Activated CD4-positive, alpha-beta T cell treated with anti-CD3 and anti-CD28 coated beads, Interleukin-10, Interleukin-2, amounts not matched to agents 100 ng/mL and 50 ng/mL, durations not matched to agents 16 hours and 8 hours (primary cell): ENCODE data around the gene SDF4.
A peak's percentile ranks its signal among the peaks of the same experiment; 100 is the strongest.

Experiments
- DNase-seq: peaks from one replicate; pipeline ENCODE4 v3.0.0-alpha.2; 2020

Gene SDF4

DNA sequence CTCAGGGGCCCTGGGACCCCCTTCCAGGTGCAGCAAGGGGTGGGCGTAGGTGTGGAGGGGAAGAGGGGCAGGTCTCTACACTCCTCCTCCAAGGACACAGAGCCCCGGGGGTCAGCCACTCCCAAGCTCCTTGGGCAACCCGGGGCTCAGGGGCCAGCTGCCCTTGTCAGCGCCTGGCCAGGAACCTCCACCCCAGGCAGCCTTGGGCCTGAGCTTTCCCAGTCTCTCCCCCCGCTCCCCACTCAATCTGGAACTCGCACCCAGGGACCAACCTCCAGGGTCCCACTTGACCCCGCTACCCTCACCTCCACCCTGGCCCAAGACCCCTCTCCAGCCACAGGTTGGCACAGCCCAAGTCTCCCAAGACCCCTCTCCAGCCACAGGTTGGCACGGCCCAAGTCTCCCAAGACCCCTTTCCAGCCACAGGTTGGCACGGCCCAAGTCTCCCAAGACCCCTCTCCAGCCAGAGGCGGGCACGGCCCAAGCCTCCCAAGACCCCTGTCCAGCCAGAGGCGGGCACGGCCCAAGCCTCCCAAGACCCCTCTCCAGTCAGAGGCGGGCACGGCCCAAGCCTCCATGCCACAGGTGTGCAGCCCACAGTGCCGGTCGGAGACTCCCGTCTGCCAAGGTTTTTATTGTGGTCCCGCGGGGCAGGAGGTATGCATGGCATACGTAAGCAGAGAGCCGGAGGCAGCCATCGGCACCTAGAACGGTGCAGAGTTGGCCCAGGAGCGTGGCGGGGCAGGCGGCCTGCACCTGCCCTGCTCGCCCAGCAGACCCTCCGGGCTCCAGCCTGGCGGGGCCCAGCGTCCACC lies 20.9 kb downstream of the SDF4 start:
- no peak for DNase-seq

DNA sequence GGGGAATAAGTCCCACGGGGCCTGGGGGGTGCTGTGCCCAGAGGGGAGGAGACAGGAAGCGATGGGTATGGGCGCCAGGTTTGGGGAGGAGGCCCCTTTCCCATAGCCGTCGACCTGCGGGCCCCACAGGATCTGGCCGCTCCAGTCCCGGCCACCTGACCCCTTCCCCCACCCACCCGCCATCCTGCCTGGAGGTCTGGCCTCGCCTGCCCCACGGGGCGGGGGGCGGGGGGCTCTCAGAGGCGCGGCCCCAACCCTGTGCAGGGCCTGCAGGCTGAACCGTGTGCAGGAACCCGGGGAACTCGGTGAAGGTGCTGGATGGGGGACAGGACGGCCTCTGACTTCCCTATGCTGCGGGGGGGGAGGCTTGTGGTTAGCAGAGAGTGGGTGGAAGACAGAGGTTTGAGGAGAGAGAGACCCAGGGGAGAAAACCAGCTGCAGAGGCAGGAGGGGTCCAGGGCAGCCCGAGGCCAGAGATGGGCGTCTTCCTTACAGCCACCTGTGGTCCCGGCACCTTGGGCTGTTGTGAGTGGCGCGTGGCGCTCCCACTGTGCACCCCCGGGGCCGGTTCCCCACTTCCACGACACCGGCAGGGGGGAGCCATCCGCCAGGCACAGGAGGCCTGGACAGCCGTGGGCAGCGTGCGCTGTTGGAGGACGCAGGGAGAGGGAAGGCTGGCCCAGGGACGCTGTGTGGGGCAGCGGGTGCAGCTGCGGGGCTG lies 22.9 kb downstream of the SDF4 start:
- peak; percentile 44 for DNase-seq

DNA sequence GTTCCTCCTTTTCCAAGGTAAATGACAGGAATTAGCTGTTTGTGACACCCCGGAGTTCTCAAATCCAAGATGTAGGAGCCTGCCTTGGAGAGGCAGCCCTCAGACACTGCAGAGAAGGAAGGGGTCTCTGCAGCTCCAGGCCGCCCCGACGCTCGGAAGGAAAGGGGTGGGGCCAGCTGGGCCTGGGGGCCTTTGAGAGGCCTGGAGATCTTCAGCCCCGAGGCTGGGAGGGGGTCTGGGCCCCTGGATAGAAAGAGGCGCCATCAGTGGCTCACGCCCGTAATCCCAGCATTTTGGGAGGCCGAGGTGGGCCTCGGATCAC lies 24.3 kb downstream of the SDF4 start:
- DNase-seq, result no peak

DNA sequence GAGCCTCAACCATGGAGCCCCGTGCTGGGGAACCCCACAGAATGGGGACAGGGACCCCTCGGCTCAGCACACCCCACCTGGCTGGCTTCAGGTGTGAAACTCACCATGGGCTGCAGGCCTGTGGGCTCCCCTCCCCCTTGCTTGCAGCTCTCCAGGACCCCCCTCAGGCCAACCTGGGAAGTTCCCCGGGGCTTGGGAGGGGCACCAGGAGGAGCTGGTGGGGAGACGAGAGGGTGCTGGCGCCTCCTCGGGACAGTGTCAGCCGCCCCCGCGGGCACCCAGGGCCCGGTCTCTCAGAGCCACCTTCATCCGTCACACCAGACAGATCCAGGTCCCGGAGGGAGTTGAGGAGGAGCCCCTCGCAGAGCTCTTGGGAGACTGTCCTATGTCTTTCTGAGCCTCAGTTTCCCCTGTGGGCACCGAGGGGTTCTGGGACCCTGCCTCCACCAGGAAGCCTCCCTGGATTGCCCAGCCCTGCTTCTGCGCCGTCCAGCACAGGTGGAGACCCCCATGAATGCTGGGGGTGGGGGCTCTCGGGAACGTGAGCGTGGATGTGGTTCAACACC lies 24.8 kb downstream of the SDF4 start:
- DNase-seq, result no peak

DNA sequence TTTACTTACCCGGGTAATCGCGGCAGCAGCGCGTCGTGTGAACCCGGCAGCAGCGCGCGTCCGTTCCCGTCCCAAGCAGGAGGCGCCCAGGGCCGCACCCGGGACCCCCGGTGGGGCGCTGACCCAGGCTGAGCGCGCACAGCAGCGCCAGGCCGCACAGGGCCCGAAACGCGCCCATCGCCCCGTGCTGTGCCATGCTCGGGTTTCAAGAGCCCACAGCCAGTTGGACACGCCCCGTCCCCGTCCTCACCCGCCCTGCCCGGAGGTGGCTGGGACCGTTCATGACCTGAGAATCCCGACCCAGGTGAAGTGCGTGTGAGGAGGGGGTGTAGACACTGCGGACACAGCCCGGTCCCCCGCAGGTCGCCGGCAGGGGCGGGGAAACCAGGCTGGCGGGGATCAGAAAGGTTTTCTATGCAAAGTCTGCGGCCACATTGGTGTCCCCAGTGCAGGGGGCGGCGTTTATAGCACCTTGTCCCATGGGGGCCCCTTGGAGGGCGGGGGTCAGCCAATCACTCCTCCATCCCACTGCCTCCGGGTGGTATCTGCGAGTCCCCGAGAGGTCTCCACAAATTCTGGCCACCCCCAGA lies 25.3 kb downstream of the SDF4 start, which contains the start of gene TNFRSF18:
TSS of gene TNFRSF18 (minus strand) at position 217 of the 590 bp plus-strand sequence. CDS start at position 196, 21 bp downstream.
- peak; percentile 53 for DNase-seq

DNA sequence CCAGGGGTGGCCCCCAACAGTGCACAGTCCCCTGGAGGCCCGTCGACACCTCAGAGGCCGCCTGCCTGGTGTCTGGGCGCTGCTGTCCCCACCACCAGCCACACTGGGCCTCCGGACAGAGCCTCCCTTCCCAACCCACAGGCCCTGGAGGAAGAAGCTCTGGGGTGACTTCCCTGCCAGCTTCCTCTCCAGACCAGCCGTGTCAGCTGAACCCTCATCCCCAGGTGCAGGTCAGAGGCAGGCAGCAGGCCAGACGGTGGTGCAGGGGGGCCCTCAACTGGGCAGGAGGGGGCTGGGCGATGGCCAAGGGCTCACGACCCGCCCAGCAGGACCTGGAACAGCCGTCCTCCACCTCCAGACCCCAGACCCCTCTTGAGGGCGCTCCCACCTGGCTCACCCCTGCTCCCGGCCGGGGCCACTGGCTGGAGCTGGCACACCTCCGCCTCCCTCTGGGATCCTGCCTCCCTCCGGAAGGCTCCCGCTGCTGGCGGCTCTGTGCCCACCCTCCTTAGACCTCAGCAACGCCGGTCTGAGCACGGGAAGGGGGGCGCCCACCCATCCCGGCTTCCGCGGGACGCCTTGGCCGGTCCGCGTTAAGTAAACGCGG lies 25.9 kb downstream of the SDF4 start:
- no peak for DNase-seq

DNA sequence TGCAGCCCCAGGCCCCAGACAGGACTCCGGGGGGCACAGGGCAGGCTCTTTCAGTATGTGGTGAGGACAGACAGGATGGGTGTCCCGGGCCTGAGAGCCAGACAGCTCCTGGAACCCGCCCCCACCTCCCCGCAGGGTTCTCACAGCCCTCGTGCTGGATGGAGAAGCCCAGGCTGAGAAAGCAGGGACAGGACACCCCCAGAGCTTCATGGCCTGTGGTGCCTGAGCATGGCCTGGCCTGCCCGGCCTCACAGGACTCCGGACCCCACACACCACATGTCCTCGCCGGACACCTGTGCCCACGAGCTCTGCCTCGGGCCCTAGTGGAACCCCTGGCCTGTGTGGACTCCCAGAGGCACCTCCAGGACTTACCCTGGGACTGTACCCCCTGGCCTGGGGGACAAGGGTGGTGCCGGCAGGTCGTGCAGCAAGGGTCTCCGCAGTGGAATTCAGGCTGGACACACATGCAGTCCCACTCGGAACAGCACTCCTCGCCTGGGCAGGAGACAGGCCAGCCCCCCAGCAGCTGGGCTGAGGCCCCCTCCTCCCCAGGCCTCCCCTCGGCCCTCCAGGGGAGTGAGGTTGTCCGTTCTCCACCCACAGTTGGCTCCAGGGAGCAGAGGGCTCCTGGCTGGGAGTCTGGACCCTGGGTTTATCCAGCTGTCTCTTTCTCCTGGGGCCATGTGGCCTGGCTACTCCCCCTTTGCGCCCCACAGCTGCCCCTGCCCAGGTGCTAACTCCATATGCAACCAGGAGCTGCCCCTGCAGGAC lies 26.6 kb downstream of the SDF4 start:
- no peak for DNase-seq

DNA sequence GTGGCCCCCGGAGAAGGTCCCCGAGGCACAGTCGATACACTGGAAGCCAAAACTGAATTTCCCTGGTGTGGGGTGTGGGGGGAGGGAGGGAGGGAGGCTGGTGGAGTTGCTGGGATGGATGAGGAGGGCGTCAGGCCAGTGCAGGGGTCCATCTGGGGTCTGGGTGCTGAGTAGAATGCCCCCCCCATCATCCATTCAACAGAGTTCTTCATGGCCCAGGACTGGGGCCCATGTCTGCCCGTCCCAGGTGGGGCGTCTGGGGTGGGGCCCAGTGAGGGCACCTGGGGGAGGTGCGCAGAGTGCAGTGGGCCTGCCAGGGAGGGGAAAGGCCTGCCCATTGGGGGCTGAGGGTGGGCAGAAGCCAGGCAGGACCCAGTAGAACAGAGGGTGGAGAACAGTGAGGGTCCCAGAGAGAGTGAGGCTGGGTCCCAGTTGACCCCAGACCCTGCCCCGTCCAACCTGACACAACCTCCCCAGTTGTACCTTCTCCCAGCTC lies 27.3 kb downstream of the SDF4 start:
- no peak for DNase-seq

DNA sequence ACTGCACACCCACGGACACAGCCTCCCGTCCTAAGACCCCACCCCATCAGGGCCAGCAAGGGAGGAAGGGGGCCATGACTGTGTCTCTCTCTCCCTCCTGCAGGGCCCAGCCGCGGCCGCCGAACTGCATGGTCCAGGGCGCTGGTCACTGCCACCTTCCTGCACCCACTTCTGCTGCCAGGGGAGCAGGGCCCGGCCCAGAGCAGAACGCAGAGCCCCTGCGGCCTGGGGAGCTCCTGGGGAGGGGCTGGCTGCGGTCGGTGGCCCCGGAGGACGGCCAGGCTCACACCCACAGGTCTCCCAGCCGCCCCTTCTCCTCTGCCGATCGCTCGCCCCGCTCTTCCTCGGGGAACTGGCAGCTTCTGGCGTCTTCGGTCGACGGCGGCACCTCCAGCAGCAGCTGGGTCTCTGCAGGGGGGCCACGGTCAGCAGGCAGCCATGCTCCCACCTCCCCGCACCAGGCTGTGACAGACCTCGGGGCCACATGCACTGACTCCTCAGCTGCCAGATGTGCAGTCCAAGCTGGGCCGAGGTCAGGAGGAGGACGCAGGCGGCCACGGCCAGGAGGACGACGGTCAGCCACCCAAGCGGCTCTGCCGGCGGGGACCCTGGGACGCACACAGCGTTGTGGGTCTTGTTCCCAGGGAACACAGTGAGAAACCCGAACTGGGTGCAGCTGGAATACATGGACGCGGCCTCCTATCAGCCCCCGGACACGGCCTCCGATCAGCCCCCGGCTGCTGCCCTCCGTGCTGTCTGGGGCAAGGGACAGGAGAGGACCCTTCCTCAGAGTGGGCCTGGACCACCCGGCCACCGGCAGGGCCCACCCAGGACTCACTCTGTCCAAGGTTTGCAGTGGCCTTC lies 28.0 kb downstream of the SDF4 start:
- DNase-seq, result no peak

DNA sequence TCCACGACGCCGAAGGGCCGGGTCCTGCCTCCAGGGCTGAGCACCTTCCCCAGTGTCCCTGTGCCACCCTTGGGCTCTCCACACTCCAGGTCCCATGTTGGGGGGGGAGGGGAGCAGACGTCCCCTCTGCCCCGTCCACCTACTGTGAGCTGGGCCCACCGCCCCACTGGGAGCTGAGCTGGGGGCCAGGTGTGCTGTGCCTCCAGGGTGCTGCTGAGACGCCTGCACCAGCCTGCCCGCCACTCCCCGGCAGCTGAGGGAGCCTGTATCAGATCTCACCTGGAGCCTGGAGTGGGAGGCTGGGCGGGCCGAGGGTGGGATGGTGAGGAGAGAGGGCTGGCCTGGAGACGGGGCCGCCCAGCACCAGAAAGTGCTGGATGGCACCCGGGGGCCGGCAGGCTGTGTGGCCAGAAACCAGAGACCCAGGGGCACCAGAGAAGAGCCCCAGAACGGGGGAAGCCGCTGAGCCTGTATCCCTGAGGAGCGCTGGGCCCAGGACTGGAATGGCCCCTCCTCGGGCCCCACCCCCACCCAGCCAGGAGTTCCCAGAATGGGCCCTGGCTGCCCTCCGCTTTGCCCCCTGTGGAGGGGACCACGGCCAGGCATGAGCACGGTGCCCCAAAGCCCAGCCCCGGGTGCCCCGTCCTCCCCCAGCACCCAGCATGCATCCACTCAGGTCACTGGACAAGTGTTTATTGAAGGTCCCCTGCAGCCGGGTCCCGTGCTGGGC lies 28.8 kb downstream of the SDF4 start:
- no peak for DNase-seq

DNA sequence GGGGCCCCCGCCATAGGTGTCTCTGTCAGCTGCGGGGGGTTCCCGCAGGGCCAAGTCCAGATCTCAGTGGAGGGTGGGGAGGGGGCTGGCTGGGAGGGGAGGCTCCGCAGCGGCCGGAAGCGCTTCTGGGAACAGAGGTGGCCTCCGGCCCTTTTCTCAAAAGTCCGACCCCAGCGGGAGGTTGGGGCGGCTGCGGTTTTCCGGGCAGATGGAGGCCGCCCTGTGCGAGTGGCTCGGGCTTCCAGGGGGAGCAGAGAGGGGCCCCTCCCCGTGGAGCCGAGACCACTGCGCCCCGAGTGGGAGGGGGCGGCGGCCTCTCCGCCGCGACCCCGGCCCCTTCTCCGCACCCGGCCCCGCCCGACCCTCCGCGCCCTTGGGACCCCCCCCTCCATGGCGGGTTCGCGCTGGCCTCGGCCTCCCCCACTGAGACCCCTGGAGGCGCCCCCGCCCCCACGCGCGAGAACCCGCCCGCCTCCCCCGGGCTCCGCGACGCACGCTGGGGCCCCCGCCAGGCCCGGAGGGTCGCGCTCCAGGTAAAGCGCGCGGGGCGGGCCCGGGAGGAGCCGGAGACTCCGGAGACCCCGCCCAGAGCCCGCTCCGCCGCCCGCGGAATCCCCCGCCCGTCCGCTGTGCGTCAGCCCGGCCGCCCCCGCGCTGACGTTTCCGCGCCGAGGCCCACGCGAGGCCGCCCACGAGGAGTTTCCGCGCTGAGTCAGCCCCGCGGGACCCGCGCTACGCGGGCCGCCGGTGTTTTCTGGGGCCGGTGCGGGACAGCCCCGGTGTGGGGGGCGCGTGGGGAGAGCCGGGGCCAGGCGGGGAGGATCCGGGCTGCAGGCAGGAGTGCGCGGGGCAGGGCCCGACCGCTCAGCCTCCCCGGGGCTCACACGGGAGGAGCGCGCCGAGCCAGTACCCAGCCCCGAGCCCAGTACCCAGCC lies 30.7 kb downstream of the SDF4 start:
- peak; percentile 75 for DNase-seq

DNA sequence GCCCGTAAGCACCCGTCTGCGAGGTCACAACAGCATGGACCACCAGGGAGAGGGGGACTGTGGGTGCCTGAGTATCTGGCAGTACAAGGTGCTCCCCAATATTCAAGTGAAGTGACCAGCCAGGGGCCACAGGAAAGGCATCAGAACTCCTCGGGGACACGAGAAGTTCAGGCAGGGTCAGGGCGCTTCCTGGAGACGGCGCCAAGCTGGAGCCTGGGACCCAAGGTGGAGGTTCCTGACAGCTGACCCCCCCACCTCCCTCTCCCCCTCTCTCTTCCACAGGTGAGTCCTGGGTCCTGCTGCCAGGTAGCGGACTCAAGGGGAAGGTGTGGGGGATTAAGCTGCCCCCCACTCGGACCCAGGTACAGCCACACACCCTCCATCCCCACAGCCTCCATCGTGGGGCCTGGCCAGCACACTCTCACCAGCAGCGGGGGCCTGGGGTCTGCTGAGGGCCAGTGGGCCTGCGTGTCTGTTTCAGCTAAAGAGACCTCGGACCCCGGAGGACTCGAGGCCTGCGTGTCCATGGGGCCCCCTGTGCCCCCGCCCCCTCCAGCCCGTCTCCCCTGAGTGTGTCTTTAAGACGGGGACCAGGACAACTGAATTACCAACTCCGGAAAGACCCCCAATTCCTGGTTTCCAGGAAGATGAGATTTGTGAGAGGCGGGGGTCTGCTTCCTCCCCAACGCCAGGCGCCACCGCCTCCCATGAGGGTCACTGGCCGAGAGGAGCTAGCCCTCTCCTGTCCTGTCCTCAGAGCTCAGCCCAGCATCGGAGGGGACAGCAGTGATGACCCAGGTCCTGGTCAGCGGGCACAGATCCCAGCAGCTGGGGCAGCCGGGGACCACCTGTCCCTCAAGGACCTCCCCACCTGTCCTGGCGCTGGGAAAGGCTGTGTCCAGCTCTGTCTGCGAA lies 31.6 kb downstream of the SDF4 start:
- no peak for DNase-seq

DNA sequence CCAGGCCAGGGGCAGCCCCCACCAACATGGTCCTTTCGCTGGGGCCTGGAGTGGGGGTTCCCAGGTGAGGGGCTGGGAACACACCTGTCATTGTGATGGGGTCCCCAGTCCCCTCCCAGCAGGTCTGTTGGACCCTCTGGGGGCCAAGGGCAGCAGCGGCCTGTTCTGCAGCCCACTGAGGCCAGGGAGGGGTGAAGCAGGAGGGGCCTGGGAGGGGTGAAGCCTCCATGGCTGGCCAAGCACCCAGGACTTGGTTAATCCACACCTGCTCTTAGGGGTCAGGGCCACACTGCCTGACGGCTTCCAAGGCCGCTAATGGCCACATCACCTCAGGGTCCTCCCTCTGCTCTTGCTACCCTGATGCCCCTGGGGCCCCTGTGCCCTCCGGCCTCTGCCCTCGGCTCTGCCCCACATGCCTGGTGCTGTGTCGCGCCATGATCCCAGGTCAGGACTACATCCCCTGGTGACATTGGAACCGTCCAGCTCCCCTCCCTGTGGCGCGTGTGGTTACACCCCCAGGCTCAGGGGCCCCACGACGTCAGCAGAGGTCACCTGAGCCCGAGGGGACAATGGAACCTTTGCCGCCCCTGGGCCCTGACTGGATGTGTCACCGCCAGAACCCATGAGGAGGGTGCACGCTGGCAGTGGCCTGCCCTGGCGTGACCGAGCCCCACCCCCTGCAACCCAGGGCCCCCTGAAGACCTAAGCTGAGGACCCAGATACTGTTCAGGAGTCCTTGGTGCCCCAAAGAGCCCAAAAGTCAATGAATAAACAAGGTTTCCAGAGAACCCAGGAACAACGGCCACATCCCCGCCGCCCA lies 32.5 kb downstream of the SDF4 start:
- no peak for DNase-seq

DNA sequence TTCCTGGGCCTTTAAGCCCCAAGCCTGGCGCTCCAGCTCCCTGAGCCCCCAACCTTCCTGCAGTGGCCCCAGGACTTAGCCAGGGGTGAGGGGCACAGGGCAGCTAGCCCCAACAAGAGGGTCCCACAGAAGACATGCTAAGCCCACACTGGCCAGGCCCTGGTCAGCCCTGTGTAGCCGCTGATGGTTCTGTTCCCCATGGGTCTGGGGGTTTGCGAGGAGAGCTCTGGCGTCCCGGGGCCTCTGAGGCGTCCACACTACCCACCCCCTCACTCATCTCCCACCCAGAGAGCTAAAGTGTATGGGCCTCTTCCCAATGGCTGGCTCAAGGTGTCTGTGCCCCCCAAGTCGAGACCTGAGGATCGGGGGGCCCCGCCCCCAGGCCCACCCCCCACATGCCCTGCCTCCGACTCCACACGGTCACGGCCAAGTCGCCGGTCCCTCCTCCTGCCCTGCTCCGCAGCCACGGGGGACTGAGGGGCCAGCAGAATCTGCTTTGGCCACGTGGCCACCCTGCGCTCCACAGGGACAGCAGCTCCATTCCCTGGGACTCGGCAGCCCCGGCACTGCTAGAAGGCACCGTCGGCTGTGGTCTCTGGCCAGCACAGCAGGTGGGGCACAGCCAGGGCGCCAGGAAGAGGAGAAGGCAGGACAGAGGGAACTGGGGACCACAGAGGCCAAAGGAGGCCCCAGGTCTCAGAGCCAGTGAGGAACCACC lies 33.2 kb downstream of the SDF4 start:
- DNase-seq, result no peak

DNA sequence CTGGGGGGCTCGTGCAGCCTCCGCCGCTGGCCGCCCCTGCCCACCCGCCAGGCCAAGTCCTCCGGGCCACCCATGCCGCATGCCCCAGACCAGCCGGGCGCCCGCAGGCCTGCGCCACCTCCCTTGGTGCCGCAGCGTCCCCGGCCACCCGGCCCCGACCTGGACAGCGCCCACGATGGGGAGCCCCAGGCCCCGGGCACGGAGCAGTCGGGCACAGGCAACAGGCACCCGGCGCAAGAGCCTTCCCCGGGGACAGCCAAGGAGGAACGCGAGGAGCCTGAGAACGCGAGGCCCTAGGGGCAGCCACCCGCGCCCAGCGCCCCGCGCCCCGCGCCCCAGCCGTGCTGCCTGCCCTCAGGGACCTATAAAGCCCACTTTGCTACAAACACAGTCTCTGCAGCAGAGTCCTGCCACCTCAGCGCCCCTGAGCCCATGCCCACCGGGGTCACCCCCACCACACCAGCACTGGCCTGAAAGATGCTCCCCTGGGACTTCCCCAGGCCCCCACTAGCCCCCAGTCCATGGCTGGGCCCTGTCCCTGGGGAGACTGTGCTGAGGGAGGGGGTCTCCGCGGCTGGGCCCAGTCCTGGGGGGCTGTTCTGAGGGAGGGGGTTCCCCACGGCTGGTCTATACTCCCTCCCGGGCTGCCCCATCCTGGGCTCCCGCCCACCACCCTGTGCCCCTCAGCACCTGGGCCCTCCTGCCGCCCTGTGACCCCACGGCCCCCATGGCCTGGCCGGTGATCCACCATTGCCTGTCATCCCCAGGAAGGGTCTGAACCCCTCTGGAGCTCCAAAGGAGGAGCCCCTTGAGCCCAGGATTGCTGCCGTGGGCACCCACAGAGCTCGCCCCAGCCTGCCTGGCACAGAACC lies 34.0 kb downstream of the SDF4 start:
- no peak for DNase-seq

DNA sequence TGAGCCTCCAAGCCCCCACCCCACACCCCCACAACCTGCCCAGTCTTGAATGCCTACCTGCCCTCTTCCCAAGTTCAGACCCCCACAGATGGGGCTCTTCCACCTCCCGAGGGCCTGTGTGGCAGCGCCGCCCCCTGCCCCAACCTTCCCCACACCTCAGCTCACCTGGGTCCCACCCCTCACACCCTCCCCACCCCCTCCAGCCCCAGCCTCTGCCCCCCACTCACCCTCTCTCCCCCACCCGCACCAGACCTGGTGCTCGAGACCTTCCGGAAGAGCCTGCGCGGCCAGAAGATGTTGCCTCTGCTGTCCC lies 34.7 kb downstream of the SDF4 start:
- DNase-seq, result no peak
